ENCODE measurements around the gene ARID1B.
"Not testable (repeated sequence)": the region's sequence is repeated elsewhere in the genome, so short reads cannot be mapped to it uniquely, and the experiment has no call there.

Gene ARID1B

DNA sequence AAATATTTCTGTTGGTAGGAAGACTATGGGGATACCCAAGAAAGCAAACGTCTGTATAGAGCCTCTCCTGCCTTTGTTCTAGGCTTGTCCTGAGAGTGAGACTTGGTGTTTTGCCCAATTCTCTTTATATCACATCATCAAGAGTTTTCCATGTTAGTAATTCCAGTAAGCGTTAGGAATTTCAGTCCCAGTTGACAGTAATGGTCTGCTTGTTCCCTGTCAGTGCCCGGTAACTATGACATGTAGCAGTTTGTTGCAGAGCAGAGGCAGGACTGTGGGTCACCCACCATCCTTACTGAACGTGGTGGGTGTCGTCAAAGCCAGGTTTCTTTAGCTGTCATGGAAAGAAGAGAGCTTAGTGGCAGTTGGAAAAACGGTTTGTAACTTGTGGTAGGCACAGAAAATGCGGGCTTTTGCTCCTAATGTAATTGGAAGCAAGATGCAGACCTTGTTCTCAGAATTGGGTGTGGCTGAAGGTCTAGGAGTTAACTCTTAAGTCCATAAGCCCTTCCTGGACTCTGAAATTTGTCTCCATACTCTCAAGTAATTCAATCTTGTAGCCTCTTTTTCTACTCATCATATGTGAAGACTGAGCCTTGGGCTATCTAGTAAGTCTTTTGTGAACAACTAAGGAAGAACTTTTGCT is 357.3 kb downstream of the ARID1B start:
- DNase-seq (ENCODE audit: low read depth) = no peak

GRCh38 chr6:157135691-157136090 is 358.5 kb downstream of the ARID1B start:
- no peak for DNase-seq (ENCODE audit: low read depth)

GRCh38 chr6:157137501-157137900 is 360.3 kb downstream of the ARID1B start:
- no peak for DNase-seq (ENCODE audit: low read depth)

- no peak for DNase-seq (ENCODE audit: low read depth)
Measured at GRCh38 chr6:157139054-157139708, 362.0 kb downstream of the ARID1B start.

DNA sequence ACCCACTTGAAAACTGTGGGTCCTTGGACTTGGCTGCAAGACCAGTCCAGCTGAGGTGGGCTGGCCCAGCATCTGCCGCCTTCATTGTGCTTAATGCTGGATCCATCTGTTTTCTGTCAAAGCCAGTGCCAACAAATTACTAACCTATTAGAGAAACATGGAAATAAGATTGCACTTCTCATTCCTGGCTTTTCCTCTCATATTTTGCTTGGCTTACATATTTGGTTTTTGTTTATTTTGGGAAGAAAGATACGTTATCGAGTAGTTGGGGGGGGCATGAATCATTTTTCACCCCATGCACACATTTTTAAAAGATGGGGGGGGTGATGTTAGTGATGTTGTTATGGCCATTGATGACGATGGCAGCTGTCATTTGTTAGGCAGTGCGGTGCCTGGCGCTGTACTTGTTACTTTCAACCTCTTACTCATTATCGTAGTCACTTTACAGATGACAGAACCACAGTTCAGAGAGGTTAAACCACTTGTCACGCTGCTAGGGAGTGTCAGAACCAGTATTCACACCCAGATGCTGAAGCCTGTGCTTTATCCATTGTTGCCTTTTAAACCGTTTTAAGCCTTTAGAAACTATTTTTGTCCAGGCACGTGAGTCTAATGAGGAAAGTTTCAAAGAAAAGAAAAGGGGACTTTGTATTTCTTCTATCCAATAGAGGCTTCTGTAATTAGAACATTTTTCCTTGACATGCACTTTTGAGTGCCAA is 366.2 kb downstream of the ARID1B start:
- DNase-seq (ENCODE audit: low read depth) = peak; percentile 74

DNA sequence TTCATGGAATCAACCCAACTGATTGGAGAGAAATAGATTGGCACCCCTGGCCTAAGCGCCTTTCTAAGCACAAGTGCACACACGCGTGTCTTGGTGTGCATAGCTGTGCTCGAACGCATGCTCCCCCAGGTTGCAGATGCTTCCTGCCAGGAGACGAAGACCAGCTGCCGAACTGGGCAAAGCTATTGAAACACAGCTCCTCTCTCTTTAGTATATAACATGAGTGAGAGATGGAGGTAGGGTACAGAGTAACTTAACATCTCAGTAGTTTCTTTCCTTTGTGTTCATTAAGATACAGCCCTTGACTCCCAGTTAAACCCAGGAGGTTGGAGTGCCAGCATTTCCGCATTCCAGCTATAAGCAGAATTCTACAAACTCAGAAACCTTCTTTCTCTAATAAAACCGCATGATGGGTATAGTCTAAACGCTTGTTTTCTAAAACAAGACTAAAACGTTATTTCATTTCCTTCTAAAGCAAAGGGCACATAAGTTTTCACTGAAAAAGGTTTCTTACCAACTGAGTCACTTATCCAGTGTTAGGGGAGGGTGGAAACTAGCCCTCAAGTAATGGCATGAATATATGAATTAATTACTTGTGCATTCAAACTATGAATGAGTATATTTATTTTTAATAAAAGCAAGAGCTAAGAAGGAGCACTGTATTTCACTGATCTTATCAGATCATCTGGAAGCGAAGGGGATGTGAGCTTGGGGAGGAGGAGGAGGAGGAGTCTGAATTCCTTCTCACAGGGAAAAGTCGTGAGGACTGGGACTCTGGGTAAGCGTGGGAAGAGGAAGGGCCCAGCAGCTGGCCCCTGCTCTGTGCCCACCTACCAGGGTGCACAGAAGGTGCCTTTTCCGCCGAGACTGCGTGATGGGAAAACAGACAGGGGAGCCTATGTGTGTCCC is 367.0 kb downstream of the ARID1B start:
- no peak for DNase-seq (ENCODE audit: low read depth)

GRCh38 chr6:157144859-157145568 is 367.8 kb downstream of the ARID1B start:
- no peak for DNase-seq (ENCODE audit: low read depth)

- no peak for DNase-seq (ENCODE audit: low read depth)
Measured at GRCh38 chr6:157145656-157146285, 368.6 kb downstream of the ARID1B start.

GRCh38 chr6:157147054-157148026 is 370.2 kb downstream of the ARID1B start:
- DNase-seq (ENCODE audit: low read depth) = not testable (repeated sequence)

DNA sequence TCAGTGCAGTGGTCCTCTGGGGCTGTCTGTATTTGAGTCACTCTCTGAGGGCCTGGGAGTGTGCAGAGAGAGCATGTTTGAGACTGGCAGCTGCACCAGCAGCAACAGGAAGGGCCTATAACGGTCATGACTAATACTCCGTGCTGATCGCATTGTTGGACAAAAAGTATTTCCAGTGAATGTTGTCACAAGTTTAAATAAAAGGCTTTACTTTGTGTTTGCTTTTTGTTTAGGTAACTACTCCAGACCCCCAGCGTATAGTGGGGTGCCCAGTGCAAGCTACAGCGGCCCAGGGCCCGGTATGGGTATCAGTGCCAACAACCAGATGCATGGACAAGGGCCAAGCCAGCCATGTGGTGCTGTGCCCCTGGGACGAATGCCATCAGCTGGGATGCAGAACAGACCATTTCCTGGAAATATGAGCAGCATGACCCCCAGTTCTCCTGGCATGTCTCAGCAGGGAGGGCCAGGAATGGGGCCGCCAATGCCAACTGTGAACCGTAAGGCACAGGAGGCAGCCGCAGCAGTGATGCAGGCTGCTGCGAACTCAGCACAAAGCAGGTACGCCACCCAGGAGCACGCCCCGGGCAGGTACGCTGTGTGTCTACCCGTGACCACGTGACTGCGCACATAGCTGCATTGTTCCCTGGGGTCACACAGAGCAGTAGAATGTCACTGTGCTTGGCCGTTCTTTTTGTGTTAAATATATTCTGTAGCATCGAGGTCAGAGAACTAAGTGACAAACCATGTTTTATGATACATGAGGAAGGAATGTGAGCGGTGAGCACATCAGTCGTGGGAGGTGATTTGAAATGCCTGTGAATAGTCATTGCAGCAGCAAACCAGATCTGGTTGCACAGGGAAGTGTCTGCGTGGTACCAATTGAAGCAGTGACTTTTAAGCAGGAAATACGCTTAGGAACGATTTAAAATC is 371.5 kb downstream of the ARID1B start:
- DNase-seq (ENCODE audit: low read depth) = peak; percentile 95

GRCh38 chr6:157150076-157150475 is 372.9 kb downstream of the ARID1B start:
- DNase-seq (ENCODE audit: low read depth) = peak; percentile 56

GRCh38 chr6:157151029-157151428 is 373.9 kb downstream of the ARID1B start:
- DNase-seq (ENCODE audit: low read depth) = no peak

GRCh38 chr6:157151989-157152388 is 374.8 kb downstream of the ARID1B start:
- no peak for DNase-seq (ENCODE audit: low read depth)

- DNase-seq (ENCODE audit: low read depth) = no peak
Measured at GRCh38 chr6:157152556-157152955, 375.4 kb downstream of the ARID1B start.

- DNase-seq (ENCODE audit: low read depth) = no peak
Measured at GRCh38 chr6:157155804-157156203, 378.6 kb downstream of the ARID1B start.

DNA sequence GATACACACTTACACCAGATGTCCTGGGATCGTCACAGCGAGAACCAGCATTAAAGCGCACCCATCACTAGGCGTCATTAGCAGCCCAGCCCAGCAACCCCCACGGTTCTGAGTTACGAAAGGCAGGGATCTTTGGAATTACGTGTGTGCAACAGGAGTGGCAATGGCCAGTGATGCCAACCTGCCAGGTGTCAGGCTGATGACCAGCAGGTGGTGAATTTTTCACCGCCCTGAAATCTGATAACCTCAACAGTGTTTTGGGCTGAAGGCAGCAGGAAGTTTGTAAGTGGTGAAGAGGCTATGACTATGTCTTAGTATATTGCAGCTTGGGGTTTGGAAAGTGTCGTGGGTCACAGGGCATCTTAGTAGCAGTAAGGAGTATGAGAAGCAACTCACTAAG is 380.1 kb downstream of the ARID1B start:
- no peak for DNase-seq (ENCODE audit: low read depth)

DNA sequence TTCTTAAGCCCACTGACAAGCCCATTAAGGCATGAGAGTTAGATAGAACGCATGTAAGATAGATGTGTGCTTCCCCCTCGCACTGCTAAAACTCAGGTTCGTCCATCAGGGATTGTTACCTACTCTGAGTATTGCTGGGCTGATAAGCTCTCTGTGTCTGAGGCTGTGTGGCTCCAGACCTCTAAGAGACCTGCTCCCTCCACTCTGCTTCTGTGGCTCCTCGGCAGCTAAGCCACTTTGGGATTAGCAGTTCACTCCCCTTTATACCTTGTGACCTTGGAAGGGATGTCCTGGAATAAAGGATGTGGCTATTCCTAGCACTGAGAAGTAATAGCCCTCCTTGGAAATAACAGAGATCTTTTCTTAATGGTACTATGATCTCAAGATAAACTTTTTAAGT is 381.3 kb downstream of the ARID1B start:
- DNase-seq (ENCODE audit: low read depth) = no peak

GRCh38 chr6:157158897-157159296 is 381.7 kb downstream of the ARID1B start:
- DNase-seq (ENCODE audit: low read depth) = no peak

DNA sequence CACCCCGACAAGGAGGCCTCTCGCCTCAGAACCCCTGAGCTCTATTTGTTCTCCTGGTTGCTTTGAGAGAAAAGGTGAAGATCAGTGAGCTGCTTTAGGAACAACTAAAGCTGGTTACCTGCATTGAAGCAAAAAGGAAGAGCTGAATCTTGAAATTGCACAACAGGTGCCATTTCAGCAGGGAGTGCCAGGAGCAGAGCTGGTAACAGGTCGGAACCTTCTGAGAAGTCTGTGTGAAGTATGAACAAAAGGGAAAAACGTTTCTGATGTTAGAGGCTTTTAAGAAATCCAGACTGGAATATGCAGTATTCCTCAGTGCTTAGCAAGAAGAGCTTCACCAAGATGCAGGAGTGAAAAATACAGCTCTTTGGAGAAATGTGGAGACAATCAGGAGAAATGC is 382.2 kb downstream of the ARID1B start:
- DNase-seq (ENCODE audit: low read depth) = no peak

All from HS-27A (cell line).